Measurements from ENCODE around the gene ABHD12.
"Not testable (repeated sequence)": the region's sequence is repeated elsewhere in the genome, so short reads cannot be mapped to it uniquely, and the experiment has no call there.

Gene ABHD12

DNA sequence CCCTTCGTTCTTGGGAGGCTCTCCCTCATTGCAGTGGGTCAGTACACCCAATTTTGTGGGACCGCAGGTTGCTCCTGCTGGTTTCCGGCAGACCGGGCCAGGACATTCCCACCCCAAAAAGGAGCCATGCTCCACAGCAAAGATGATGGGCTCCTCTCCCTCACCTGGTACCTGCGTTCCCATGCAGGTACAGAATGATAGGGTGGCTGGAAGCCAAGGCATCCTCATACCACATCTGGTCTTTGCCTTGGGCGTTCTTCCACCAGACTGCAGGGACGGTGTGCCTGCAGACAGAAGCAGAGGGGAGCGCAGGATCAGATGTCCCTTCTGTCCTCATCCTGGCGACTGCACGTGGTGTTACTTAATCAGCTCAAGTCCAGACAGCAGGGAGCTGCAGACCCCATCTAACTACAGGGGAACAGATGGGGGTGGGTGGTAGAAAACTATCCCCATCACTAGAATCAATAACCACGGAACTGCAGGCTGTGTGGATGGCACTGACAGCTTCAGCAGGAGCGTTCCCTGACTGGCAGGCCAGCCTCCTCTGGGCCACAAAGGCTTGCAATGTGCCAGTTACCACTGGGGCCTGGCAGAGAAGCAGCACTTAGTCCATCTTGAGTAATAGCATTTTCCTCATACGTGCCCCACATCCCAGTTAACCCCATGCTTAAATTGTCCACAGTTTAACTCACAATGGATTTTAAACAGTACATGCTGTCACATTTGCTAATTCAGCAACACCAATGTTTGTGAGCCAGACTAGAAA lies 70.4 kb downstream of the ABHD12 start:
- no peak for DNase-seq

DNA sequence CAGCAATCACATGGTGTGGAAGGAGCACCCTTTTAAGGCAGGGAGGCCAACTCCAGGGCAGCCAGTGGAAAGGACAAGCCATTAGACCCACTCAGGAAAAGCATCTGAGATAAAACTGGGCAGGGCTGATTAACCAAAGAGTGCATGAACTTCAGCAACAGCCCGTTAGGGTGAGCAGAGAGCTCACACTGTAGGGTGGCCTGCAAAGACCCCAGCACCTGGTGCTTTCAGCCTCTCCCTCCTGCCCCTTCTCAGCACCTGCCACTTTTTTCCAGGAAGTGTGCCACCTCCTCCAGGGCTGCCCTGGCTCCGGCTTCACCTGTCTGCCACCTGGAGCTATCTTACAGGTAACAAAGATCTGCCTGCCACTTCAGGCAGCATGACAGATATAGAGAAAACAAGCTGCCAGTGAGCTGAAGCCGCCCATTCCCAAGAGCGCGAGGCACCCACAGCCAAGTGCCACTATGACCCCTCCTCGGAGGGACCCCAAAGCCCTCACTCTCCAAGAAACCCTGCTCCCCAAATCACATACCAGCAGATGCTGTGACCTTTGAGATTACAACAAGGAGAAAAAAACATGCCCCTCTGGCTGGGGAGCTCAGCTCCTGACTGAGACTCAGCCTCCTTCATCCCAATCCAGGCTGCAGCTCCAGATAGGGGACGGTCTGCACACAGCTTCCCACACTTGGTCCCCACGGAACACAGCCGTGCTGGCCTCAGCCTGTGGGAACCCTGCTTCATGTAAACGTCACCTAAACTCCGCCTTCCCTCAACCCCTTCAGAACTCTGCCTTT lies 71.2 kb downstream of the ABHD12 start:
- DNase-seq = no peak

DNA sequence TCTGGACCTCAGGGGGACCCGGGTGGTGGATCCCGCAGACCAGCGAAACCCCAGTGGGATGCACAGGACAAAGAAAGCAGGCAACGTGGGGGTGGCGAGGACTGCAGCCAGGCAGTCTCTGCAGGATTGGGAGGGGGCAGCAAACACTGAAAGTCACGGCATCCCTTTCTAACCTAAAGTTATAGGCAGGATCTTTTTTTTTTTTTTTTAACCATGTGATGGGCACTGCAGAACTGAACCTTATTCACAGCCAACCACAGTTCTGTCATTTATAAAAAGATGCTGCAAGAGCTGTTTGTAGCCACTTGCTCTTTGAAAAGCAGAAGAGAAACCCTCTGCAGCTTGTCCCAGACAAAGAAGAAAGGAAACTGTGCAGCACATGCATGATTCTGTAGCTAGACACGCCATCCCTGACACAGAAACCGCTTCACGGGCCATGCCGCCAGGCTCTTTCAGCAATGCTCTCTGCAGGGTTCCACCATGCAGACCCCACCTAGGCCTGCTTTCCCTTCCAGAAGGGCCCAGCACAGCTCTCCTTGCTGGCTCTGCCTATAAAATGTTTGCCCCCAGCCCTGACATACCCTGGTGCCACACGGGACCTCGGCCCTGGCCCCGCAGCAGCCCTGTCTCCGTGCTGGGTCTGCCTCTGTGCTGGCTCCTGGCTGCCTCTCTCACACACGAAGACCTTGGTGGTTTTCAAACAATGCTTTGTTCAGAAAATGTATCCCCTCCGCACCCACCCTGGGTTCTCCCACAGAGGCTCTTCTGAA lies 72.0 kb downstream of the ABHD12 start:
- peak; percentile 33 for DNase-seq

DNA sequence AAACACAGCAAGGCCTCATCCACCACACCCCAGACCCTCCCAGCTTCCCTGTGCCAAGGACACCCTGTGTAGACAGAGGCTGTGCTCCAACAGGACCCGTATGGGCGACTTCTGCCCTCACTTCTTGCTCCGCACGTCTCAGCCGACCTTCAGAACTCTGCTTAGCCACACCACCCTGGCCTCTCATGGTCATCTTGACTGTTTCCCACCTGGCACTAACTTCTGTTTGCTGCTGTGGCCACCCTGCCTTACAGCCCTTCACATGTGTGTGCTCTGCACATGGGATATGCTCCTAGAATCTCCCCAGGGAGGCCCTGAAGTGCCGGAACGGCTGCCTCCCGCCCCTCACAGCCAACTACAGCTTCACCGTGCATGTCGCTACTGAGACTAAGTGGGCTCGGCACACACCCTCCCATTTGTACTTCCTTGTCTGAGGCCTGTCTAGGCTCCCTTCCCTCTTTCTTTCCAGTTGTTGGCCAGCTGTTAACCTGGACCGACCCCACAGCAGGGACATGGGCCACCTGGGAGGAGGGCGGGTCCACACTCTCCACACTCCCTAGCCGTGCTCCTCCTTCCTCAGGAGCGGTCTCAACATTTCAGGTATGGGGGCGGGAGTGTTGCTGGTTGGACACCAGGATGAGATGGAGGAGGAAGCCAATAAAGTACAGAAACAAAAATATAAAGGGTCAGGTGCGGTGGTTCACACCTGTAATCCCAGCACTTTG lies 73.1 kb downstream of the ABHD12 start:
- DNase-seq = no peak

DNA sequence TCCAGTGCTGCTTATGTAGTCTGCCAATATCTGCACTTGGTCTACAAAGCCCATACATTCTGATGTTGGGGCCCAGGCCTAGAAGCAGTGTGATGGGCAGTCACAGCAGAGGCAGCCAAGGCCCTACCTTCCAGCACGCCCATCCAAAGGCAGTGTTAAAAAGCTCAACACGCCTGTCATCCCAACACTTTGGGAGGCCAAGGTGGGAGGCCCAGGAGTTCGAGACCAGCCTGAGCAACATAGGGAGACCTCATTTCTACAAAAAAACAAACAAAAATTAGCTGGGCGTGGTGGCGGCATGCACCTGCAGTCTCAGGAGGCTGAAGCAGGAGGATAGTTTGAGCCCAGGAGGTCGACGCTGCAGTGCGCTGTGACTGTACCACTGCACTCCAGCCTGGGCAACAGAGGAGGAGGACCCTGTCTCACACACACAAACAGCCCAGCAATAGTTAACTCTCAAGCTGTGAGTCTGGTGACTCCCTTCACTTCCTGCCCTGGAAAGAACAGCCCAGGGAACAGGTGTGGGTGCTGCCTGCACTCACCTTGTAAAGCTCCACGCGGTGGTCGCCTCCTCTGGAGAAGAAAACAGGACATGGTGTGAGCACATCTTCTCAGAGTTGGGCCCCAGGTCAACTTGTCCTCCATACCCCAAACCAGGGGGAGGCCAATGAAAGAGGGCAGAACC lies 74.0 kb downstream of the ABHD12 start:
- DNase-seq = no peak

DNA sequence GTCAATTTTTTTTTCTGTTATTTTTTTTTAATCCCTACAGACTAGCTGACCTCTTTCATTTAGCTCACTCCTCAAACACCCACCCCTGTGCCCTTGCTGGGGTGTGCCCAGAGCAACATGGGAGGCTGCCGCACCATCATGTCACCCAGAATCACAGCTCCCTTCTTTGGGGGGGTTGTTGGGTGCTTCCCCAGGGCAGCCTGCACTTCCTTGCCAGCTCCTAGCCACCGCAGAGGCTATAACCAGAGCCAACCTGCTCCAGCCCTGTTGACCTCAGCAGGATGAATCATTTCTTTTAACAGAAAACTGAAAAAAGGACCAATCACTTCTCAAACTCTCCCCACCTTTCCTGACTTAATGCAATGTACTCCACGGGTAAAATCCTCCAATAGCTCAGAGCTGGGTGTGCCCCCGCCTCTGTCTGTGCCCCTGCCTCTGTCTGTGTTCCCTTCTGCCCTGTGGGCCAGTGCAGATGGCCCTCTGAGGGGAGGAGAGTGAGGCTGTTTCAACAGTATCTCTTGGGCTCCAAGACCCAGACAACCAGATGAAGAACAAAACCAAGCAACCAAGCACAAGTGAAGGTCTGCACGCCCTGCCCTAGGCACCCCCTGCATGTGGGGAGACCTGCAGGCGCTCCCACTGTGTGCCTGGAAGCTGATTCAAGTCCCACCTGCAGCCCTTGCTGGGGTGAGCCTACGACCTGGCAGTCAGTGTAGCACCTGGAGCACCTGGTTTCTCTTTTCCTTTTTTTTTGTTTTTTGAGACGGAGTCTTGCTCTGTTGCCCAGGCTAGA lies 75.0 kb downstream of the ABHD12 start:
- no peak for DNase-seq

DNA sequence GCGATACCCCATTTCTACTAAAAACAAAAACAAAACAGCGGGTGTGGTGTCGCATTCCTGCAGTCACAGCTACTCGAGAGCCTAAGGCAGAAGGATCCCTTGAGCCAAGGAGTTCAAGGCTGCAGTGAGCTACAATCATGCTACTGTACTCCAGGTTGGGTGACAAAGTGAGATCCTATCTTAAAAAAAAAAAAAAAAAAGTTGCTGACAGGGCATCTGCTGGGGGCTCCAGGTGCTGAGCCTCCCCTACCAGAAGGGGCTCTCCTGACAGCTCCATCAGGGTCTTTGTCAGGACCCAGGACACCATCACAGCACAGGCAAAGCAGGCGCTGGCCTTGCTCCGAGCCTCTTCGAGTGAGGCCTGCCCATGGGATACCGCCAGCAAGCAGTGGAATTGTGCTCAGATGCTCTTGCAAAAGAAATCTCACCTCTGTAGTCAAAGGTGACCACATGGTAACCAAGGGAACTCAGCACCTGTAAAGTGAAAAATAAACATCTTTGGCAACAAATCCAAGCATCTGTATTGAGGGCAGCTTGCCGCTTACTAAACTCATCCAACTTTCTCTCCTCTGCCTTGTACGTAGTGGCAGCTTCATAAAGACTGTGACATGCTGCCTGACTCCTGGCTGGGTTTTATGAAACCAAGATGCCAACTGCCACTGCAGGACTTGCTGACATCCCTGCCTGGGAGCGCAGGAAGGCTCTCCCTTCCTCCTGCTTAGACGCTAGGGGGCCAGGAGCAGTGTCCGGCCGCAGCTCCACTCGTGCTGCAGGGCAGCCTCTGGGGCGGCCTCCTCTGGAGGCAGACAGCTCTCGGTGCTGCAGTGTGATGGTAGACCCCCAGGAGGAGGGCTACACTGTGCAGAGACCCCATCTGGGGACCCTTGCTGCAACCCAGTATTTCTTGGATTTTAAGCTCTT lies 75.9 kb downstream of the ABHD12 start:
- no peak for DNase-seq

DNA sequence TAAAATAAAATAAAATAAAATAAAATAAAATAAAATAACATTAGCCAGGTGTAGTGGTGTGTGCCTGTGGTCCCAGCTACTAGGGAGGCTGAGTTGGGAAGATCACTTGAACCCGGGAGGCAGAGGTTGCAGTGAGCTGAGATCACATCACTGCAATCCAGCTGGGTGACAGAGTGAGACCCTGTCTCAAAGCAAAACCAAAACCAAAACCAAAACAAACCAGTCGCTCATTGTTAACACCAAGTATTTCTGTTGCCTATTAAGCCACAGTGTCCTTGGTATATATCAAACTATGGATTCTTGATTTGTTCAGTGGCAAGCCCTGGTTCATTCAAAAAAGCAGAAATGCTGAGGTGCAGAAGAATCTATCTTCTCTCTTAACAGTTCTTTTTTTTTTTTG lies 77.0 kb downstream of the ABHD12 start:
- no peak for DNase-seq

DNA sequence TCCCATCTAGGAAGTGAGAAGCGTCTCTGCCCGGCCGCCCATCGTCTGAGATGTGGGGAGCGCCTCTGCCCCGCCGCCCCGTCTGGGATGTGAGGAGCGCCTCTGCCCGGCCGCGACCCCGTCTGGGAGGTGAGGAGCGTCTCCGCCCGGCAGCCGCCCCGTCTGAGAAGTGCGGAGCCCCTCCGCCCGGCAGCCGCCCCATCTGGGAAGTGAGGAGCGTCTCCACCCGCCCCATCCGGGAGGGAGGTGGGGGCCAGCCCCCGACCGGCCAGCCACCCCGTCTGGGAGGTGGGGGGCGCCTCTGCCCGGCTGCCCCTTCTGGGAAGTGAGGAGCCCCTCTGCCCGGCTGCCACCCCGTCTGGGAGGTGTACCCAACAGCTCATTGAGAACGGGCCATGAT lies 77.9 kb downstream of the ABHD12 start:
- DNase-seq = not testable (repeated sequence)

DNA sequence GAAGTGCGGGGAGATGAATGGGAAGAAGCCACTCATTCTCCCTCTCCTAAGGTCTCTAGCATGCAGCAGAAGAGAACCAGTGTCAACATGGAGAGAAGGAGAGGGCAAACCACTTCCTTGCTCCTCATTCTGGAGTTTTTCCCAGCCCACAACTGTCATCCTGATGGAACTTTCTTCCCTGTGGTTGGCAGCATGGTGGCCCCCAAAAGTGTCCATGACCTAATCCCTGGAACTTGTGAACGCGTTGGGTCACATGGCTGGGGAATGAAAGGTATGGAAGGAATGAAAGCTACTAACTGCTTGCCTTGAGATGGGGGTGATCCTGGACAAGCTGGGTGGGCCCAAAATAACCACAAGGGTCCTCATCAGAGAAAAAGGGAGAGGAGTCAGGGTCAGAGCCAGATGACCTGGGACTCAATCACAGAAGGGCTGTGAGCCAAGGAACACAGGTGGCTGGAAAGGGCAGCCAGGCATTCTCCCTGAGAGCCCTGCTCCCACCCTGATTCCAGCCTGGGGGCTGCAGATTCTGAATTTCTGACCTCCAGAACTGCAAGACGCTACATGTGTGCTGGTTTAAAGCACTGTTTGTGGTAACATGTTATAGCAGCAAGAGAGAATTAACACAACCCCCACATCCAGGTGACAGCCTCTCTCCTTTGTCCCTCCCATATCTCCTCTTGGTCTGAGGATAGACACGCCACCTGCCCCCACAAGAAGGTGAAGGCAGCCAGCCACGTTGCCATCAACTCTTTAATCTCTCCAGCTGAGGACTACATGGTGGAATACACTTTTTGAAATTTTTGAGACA lies 79.5 kb downstream of the ABHD12 start:
- DNase-seq = no peak

DNA sequence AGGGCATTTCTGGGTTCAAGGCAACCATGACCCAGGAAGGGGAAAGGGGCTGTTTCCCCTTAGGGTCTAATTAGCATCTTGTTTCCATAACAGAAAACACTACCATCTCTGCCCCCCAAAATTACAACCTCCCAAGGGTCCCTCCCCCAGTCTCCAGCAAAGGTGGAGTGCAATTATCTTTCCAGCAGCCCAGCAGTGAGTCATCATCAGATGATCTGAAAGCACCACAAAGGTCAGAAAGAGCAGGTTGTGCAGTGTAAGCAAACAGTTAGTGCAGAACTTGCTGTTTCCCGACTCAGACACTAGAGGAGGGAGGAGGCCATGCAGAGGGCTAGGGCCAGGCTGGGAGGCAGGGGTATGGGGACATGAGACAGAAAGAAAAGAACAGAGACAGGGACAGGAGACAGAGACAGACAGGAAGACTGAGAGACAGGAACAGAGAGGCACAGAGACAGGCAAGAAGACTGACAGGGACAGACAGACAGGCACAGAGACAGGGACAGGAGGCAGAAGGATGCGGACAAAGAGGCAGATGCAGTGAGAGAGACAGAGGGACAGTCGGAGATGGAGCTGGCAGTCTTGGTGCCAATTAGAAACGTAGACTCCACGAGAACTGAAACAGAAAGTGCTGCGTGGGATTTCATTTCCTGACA lies 80.2 kb downstream of the ABHD12 start:
- peak; percentile 39 for DNase-seq

DNA sequence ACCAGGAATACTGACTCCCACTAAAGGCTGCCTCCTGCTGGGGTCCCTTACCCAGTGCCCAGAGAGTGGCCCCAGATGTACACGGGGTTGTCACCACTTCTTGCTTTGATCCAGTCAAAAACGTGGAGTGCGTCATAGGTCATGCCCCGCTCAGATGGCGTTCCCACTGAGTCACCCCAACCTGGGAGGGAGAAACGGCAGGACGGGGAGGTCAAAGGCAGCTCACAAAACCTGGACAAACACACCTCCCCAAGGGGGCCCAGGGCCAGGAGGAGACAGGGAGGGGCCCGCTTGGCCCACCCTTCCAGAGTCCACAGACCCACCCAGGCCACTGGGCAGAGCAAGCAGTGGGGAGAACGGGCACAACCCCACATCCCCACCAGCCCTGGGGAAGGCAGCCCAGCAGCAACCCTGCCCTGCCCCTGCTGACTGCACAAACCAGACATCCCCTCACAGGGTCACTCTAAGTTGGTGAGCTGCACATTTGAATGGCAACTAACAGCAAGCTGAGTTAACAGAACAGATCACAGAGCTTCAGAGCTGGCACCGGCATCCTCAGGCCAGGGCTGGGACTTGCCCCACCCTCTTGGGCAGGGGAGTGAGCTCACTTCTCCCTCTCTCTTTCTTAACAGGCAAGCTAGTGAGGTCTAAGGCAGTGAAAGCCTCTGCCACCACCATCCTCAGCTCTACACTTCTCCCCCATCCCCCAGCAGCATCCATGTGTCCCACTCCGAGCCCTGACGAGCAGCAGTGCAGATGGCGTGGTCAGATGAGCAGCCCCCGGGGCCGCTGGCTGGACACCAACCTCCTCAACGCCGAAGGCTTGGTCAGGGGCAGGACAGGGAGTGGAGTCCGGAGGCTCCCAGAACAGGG lies 81.0 kb downstream of the ABHD12 start:
- no peak for DNase-seq

DNA sequence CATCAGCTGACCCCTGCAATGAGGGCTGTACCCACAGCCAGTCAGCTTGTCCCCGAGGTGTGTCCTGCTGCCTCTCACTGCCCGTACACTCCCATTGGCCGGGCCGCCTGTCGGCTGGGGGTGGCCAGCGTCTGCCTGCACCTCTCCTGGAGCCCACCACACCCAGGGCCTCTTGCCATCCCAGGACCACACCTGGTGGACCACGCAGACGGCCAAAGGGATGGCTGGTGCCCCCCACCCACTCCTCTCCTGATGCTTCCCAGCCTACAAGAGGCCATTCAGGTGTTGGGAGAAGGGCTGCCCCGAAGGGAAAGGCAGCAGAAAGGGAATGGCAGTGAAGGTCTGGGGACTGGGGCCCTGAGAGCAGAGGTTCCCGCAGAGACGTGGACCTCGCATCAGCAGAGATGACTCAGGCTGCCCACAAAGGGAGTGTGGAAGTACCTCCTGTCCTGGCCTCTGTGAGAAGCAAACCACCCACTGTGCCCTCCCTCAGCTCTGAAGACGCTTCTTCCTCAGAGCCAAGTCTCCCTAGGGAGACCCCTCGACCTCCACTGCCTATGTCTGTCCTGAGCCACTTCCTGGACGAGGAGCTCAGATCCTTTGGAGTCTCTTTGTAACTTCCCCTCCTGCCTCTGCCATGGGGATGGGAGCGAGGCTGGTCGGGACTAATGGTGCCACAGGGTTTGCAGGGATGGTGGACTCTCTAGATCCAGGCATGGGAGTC lies 81.8 kb downstream of the ABHD12 start:
- no peak for DNase-seq

DNA sequence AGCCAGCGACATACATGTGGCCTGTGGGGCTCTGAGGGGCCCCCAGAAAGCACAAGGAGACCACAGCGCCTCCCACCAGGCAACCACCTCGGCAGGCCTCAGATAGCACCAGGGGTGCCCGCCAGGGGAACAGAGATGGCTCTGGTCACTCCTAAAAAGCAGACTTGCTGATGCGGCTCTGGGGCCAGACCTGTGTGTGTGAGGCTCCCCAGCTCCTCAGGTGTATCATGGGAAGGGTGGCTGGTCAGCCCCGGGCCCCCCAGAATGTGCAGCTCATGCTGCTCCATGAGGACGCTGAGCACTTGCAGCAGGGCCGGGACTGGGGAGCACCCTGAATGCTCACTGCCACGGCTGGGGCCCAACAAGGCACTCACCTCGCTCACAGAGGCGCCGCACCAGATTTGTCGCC lies 82.5 kb downstream of the ABHD12 start:
- DNase-seq = no peak

DNA sequence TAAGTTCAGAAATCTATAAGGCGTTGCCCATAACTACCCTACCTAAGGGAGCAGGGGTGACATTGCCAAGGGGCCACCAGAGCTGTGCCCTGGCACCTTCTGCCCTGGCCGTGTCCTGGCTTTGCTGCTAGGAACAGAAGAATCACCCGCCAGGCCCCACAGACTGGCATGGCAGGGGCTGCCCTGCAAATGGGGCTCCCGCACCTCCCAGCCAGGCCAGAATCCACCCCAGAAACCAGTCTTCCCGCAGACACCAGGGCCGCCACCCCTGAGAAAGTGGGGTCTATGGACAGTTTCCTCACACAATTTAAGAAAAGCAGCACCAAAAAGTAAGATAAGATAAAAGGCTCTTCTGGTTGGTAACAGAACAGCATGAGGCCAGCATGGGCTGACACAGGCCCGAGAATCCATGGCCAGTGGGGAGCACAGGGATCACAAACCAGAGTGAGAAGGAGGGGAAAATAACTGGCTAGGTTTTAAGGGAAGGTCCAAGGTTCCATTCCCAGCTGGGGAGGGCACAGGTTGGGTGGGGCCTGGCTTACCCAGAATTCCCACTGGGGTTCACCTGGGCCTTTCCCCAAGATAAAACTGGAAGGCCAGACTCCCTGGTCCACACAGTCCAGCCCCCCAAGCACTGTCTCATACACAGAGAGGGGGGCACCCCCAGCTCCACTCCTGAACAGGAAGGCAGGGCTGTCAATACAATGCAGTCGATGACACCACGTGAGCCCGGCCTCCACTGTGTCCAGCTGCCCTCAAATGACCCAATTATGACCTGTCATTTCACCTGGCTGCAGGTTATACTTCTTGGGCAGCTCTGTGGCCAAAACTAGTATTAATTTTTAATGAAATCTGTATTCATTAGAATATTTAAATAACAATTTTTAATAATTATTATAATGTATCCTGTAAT lies 83.4 kb downstream of the ABHD12 start:
- DNase-seq = no peak

DNA sequence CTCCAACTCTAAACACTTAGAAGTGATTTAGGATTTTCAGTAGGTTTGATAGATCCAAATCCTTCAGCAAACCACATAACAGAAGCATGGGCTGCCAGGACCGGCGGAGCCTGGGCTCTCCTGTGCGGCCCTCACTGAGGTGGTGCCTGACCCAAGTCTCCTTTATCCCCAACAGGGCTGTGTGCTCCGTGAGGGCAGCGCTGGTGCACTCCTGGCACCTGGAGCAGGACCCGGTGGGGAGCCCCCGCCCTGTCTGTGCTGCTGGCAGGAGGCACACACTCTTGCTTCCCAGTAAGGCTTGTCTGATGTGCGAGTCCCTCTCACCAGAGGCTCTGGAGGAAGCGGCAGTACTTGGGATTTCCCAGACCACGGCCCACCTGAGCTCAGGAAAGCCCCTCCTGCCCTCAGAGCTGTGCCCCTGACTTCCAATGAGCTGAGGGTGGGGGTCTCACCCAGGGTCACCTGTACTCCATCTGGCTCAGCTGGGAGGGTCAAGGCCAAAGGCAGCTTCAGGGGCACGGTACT lies 86.5 kb downstream of the ABHD12 start:
- DNase-seq = no peak
